Measurements from ENCODE around the gene NOS1AP.

NOS1AP gene

DNA sequence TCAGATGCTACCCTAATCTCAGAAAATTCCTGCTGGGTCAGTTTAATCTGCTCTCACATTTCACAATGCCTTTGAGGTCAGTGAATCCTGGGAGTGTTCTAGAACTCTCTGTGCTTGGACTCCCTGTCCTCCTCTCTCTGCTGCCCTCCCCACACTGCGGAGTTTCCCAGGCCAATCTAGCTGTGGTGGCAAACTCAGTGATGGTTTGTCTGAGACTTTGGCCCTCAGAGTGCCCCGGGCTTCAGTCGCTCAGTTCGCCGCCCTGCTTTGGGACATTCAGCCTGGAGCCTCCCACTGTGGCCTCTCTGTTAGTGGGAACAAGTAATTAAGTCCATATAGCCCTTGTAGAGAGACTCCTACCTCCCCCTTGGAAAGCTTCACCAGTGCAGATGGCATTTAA is 319.1 kb downstream of the NOS1AP start:
- no peak for DNase-seq (ENCODE audit: low read depth)
- TF ChIP-seq, protein P1, sequence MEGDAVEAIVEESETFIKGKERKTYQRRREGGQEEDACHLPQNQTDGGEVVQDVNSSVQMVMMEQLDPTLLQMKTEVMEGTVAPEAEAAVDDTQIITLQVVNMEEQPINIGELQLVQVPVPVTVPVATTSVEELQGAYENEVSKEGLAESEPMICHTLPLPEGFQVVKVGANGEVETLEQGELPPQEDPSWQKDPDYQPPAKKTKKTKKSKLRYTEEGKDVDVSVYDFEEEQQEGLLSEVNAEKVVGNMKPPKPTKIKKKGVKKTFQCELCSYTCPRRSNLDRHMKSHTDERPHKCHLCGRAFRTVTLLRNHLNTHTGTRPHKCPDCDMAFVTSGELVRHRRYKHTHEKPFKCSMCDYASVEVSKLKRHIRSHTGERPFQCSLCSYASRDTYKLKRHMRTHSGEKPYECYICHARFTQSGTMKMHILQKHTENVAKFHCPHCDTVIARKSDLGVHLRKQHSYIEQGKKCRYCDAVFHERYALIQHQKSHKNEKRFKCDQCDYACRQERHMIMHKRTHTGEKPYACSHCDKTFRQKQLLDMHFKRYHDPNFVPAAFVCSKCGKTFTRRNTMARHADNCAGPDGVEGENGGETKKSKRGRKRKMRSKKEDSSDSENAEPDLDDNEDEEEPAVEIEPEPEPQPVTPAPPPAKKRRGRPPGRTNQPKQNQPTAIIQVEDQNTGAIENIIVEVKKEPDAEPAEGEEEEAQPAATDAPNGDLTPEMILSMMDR (IDR thresholded peaks at IDR 0.05; ENCODE audit: insufficient read depth, low read depth, low read length, missing control alignments), result no peak
- H3K4me3 ChIP-seq (ENCODE audit: low read depth, low read length), result no peak overlapping the region

DNA sequence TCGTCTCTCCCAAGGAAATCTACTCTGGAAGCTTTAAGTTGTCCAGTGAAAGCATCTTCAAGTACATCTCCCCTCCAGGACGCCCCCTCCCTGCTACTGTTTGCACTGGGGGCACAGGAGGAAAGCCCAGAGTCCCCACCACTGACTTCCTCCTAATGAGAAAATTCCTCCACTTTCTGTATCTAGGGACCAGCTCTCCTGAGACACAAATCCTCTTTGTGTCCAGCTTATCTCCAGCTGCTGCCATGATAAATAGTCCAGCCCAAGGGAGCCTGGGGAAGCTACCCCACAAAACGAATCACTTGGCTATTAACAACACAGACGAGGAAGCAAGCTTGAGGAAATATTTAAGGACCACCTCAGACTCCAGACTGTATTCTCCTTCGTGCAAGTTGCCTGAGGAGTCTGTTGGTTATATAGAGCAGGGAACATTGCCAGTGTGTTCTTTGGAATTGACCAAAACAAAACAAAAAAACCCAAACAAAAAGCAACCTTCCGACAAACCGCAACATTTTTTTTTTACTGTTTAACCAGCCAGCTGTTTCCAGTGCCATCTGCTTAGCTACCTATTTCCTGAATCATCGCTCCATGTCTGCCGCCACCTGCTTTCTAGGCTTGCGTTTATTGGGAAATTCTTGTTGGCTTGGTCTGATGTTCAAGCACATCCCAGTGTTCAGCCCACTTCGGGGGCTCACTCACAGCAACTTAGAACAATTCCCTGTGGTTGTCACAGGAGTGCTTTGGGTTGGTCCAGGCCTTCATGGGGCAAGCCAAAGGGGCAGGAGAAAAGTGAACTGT is 319.7 kb downstream of the NOS1AP start:
- no peak for DNase-seq (ENCODE audit: low read depth)
- no peak overlapping the region for H3K4me3 ChIP-seq (ENCODE audit: low read depth, low read length)
- TF ChIP-seq, protein P1 (IDR thresholded peaks at IDR 0.05; ENCODE audit: insufficient read depth, low read depth, low read length, missing control alignments), result no peak

DNA sequence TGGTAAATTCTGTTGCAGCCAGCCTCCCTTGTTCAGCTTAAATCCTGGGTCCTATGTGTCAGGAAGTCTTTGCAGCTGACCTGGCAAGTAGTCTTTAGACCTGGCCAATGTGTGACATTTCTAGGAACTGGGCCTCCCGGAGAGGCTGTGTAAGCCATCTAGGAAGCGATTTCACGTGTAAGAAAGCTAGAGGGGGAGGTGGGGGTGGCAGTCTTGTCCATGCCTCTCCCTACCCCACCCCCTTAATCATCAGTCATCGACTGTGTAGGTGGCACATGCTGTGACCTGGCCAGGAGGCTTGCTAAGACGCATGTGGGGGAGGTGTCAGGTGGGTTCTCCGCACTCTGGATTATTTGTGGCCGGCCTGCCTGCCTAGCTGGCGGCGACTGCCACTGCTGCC is 320.5 kb downstream of the NOS1AP start:
- no peak for DNase-seq (ENCODE audit: low read depth)
- TF ChIP-seq, protein P1 (IDR thresholded peaks at IDR 0.05; ENCODE audit: insufficient read depth, low read depth, low read length, missing control alignments), result no peak

DNA sequence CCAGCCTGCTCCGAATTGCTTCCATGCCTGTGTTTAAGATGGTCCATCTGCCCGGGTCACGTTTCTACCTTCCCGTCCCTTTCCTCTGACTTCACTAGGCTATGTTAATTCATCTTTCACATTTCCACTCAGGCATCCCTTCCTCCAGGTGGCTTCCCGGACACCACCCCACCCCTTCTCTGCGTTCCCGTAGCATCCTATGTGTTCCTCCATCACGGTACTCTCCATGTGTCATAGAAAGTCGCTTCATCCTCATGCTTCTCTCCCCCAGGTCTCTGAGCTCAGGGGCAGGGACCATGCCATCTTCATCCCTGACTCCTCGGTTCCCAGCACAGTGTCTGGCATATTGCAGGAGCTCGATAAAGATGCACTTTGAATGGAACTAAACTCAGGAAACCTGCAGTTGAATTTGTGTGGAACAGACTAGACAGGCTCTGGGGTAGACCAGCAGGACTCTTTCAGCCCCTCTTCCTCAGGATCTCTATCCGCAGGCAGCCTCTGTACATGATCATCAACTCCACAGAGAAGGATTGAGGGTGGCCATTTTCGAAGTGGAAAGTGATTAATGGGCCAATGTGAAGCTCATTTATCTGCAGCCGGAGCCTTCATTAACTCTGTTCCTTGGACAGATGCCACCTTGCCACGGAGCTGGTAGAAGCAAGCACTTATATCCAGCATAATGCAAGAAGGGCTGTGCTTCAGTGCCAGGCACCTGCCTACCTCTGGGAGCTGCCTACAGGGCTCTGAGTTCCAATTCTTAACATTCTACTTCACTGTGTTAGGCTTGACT is 321.1 kb downstream of the NOS1AP start:
- no peak for DNase-seq (ENCODE audit: low read depth)
- no peak overlapping the region for H3K4me3 ChIP-seq (ENCODE audit: low read depth, low read length)
- TF ChIP-seq, protein P1 (IDR thresholded peaks at IDR 0.05; ENCODE audit: insufficient read depth, low read depth, low read length, missing control alignments), result no peak

More for the DNA sequence above, 320.5 kb downstream of the NOS1AP start:
- no peak overlapping the region for H3K4me3 ChIP-seq (ENCODE audit: low read depth, low read length)

DNA sequence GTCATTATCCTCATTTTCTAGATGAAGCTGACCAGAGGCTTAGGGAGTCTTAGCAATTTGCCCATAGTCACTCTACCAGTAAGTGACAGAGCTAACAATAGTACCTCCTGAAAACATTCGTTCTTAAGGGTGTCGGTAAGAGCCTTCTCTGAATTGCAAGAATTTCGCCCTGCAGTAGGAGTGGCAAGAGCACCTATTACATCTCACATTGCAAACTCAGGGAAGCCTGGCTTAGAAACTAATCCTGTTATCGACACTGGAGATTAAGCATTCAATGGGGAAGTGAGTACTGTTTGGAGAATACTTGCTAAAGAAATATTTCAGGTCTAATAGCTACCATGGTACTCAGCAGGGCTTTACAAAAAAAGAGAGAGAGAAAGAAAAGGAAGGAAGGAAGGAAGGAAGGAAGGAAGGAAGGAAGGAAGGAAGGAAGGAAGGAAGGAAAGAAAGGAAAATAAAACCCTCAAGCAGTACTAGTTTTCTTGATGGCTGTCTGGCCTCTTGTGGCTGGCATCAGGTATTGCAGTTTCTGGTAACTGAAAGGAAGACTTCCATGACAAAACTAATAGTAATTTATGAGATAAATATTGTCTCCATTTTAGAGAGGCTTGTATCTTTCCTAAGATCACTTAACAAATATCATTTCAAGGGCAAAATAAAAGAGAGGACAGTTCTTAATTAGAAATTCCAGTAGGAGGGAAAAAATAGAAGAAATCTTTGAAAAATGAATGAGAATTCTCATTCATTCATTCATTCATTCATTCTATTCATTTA is 322.5 kb downstream of the NOS1AP start:
- H3K4me3 ChIP-seq (ENCODE audit: low read depth, low read length), result no peak overlapping the region
- DNase-seq (ENCODE audit: low read depth), result peak; percentile 51
- TF ChIP-seq, protein P1 (IDR thresholded peaks at IDR 0.05; ENCODE audit: insufficient read depth, low read depth, low read length, missing control alignments), result peak; percentile 80

DNA sequence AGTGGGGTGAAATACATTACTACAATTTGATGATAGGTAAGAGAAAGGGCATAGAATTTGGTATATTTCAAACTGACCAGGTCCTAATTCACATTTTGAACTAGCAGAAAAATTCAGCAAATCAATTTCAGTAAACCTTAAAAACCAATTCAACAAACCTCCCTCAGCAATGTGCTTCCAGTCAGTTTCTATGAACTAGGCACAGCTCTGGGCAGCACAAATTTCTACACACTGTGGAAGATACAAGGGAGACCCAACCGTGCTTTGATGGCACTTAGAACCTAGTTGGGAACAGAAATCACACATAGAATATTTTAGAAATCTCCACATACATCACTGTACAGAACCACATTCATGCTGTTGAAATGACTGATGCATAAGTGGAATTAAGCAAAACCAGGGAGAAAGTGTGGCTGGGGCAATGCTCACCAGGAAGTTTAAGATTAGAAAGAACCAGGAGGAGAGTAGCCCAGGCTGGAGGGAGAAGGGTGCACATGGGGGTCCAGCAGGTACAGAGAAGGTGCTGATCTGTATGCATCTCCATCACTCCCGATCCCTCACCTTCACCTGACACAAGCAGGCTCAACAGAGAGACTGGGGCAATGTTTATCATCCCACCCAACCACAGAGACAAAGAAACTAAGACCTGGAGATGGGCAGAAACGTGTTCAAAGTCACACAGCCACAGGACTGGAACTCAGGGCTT is 326.9 kb downstream of the NOS1AP start:
- TF ChIP-seq, protein P1 (IDR thresholded peaks at IDR 0.05; ENCODE audit: insufficient read depth, low read depth, low read length, missing control alignments), result no peak
- no peak overlapping the region for H3K4me3 ChIP-seq (ENCODE audit: low read depth, low read length)
- no peak for DNase-seq (ENCODE audit: low read depth)

All from GM12865 (cell line).